Measurements from ENCODE around the gene NRL.

The NRL gene

DNA sequence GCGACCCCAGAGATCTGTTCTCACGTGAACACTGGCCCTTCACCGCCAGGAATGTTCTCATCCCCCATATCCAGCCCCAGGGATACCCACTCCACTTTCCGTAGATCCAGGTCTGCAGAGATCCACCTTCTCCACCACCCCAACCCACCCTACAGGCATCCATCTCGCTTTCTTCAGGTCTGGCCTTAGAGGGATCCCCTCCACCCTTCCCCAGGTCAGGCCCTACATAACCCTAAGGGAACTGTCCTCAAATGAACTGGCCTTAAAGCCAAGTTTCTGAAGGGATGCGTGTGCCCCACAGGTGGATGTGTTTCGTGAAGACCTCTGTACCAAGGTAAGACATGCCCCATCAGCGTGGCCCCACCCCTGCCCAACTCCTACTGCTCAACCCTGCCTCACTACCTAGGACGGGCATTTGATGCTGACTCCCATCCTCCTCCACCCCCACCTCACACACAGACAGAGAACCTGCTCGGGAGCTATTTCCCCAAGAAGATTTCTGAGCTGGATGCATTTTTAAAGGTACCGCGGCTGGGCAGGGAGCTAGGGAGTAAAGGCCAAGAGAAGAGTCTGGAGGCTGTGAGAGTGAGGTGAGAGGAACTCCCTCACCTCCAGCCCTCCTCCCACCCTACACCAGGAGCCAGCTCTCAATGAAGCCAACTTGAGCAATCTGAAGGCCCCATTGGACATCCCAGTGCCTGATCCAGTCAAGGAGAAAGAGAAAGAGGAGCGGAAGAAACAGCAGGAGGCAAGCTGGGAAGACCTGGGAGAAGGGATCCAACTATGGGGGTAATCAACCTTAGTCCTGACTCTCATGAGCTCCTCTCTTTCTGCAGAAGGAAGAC lies 22.2 kb upstream of the NRL start:
- Histone ChIP-seq H3K36me3 (ENCODE audit: insufficient read depth, low read length) (no peaks in the 10 kb centered on the region), H3K9me3 (ENCODE audit: control insufficient read depth, insufficient read depth, low read length) (no peaks in the 10 kb centered on the region), H3K4me1 (ENCODE audit: insufficient read depth, low read length) (no peaks in the 10 kb centered on the region; the same call in 1 of the 2 replicates), H3K9ac (ENCODE audit: low read depth, low read length) (peak overlapping the region; percentile 88)

DNA sequence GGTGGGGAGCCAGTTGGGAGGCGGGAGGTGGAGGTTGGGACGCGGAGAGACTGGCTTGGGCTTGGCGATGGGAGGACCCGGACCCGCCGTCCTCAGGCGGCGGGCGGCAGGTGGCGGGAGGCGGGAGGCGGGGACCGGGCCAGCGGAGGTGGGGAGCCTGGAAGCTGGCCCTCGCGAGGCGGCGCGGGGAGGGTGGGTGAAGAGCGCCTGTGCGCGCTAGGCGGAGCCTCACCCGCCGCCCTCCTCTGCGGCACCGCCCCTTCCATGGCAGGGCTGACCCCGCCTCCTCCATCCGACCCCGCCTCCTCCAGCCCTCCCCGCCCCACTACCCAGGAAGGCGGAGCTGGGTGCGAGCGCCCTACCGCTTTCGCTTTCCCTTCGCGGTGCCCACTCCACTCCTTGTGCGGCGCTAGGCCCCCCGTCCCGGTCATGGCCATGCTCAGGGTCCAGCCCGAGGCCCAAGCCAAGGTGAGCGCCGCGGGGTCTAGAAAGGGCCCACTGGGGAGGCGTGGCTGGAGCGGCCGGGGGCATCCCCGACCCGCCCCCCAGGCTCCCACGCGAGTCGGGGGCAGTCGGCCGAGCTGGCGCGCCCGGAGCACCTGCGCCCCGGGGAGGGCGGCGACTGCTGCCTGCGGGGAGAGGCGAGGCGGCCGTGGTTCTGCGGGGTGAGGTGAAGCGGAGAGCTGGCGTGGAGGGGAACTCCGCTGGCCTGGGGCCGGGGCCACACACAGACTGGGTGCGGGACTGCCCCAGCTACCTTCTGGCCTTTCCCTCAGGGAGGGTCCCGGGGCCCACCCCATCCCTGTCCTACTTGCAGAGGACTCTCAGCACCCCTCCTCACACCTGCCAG lies 21.3 kb upstream of the NRL start, which contains the start of gene PSME1:
TSS of gene PSME1 (plus strand) at position 361 of the 850 bp plus-strand sequence. CDS start at position 430, 69 bp downstream.
- H3K9ac ChIP-seq (ENCODE audit: low read depth, low read length): peak within 1 kb of the TSS; percentile 88
- no peaks in the 10 kb centered on the region; the same call in 1 of the 2 replicates for H3K4me1 ChIP-seq (ENCODE audit: insufficient read depth, low read length)
- no peaks in the 10 kb centered on the region for H3K9me3 ChIP-seq (ENCODE audit: control insufficient read depth, insufficient read depth, low read length)
- no peaks in the 10 kb centered on the region for H3K36me3 ChIP-seq (ENCODE audit: insufficient read depth, low read length)

- peak overlapping the region; percentile 88; the same call in 1 of the 2 replicates for H3K9ac ChIP-seq (ENCODE audit: low read depth, low read length)
- H3K9me3 ChIP-seq (ENCODE audit: control insufficient read depth, insufficient read depth, low read length): no peaks in the 10 kb centered on the region
- H3K36me3 ChIP-seq (ENCODE audit: insufficient read depth, low read length): no peaks in the 10 kb centered on the region
- no peaks in the 10 kb centered on the region; the same call in 1 of the 2 replicates for H3K4me1 ChIP-seq (ENCODE audit: insufficient read depth, low read length)
Measured at GRCh38 chr14:24135584-24135833, 20.8 kb upstream of the NRL start.

- Histone ChIP-seq H3K4me1 (ENCODE audit: insufficient read depth, low read length) (no peaks in the 10 kb centered on the region; the same call in 1 of the 2 replicates), H3K9ac (ENCODE audit: low read depth, low read length) (no peak overlapping the region), H3K36me3 (ENCODE audit: insufficient read depth, low read length) (no peaks in the 10 kb centered on the region), H3K9me3 (ENCODE audit: control insufficient read depth, insufficient read depth, low read length) (no peaks in the 10 kb centered on the region)
Measured at GRCh38 chr14:24133735-24134134, 19.0 kb upstream of the NRL start.

DNA sequence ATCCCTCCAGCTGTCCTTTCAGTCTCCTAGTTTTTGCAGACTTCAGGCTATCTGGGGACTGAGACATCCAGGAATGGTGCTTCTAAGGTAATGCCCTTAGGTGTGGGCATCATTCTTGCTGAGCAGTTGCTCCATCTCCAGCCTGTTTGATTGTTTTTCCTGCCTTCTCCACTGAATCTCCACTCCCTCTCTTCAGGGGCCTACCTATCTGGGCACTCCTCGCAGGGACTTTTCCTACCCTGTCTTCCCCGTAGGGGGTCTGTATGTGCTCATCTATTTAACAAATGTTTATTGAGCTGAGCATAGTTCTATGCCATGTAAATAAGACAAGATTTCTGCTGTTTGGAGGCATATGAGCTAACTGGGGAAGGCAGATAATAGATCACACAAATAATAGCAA lies 18.2 kb upstream of the NRL start:
- H3K9me3 ChIP-seq (ENCODE audit: control insufficient read depth, insufficient read depth, low read length): no peaks in the 10 kb centered on the region
- no peak overlapping the region for H3K9ac ChIP-seq (ENCODE audit: low read depth, low read length)
- no peaks in the 10 kb centered on the region for H3K36me3 ChIP-seq (ENCODE audit: insufficient read depth, low read length)
- H3K4me1 ChIP-seq (ENCODE audit: insufficient read depth, low read length): no peaks in the 10 kb centered on the region; the same call in 1 of the 2 replicates

- Histone ChIP-seq H3K4me1 (ENCODE audit: insufficient read depth, low read length) (no peaks in the 10 kb centered on the region; the same call in 1 of the 2 replicates), H3K9me3 (ENCODE audit: control insufficient read depth, insufficient read depth, low read length) (no peaks in the 10 kb centered on the region), H3K36me3 (ENCODE audit: insufficient read depth, low read length) (no peaks in the 10 kb centered on the region), H3K9ac (ENCODE audit: low read depth, low read length) (no peak overlapping the region)
Measured at GRCh38 chr14:24132061-24132685, 17.4 kb upstream of the NRL start.

GRCh38 chr14:24131549-24131966 lies 16.8 kb upstream of the NRL start:
- no peaks in the 10 kb centered on the region for H3K4me1 ChIP-seq (ENCODE audit: insufficient read depth, low read length)
- H3K36me3 ChIP-seq (ENCODE audit: insufficient read depth, low read length): no peaks in the 10 kb centered on the region
- no peak overlapping the region for H3K9ac ChIP-seq (ENCODE audit: low read depth, low read length)
- H3K9me3 ChIP-seq (ENCODE audit: control insufficient read depth, insufficient read depth, low read length): no peaks in the 10 kb centered on the region

- no peak overlapping the region for H3K9ac ChIP-seq (ENCODE audit: low read depth, low read length)
- H3K9me3 ChIP-seq (ENCODE audit: control insufficient read depth, insufficient read depth, low read length): no peaks in the 10 kb centered on the region
Measured at GRCh38 chr14:24130717-24131548, 16.2 kb upstream of the NRL start.

GRCh38 chr14:24130380-24130716 lies 15.6 kb upstream of the NRL start, which contains the start of gene FITM1:
TSS of gene FITM1 (plus strand) at chr14:24130659. CDS start at chr14:24131564, 905 bp downstream.
- no peaks in the 10 kb centered on the region for H3K4me1 ChIP-seq (ENCODE audit: insufficient read depth, low read length)
- no peaks in the 10 kb centered on the region for H3K9me3 ChIP-seq (ENCODE audit: control insufficient read depth, insufficient read depth, low read length)
- H3K9ac ChIP-seq (ENCODE audit: low read depth, low read length): no peak within 1 kb of the TSS
- H3K36me3 ChIP-seq (ENCODE audit: insufficient read depth, low read length): no peaks in the 10 kb centered on the region

More at GRCh38 chr14:24130717-24131548, 16.2 kb upstream of the NRL start:
- Histone ChIP-seq H3K36me3 (ENCODE audit: insufficient read depth, low read length) (no peaks in the 10 kb centered on the region), H3K4me1 (ENCODE audit: insufficient read depth, low read length) (no peaks in the 10 kb centered on the region)

- no peaks in the 10 kb centered on the region for H3K36me3 ChIP-seq (ENCODE audit: insufficient read depth, low read length)
- no peaks in the 10 kb centered on the region for H3K4me1 ChIP-seq (ENCODE audit: insufficient read depth, low read length)
- no peak overlapping the region for H3K9ac ChIP-seq (ENCODE audit: low read depth, low read length)
- no peaks in the 10 kb centered on the region for H3K9me3 ChIP-seq (ENCODE audit: control insufficient read depth, insufficient read depth, low read length)
Measured at GRCh38 chr14:24129410-24129998, 14.8 kb upstream of the NRL start.

- Histone ChIP-seq H3K9ac (ENCODE audit: low read depth, low read length) (no peak overlapping the region), H3K4me1 (ENCODE audit: insufficient read depth, low read length) (no peaks in the 10 kb centered on the region), H3K9me3 (ENCODE audit: control insufficient read depth, insufficient read depth, low read length) (no peaks in the 10 kb centered on the region), H3K36me3 (ENCODE audit: insufficient read depth, low read length) (no peaks in the 10 kb centered on the region)
Measured at GRCh38 chr14:24127673-24128072, 12.9 kb upstream of the NRL start.

GRCh38 chr14:24126939-24127338 lies 12.2 kb upstream of the NRL start:
- no peaks in the 10 kb centered on the region for H3K4me1 ChIP-seq (ENCODE audit: insufficient read depth, low read length)
- no peaks in the 10 kb centered on the region for H3K9me3 ChIP-seq (ENCODE audit: control insufficient read depth, insufficient read depth, low read length)
- H3K9ac ChIP-seq (ENCODE audit: low read depth, low read length): no peak overlapping the region
- H3K36me3 ChIP-seq (ENCODE audit: insufficient read depth, low read length): no peaks in the 10 kb centered on the region

Data from ES-I3 (cell line).